Fibroblast of mammary gland (primary cell): ENCODE results near the gene PXDC1.

Experiments
- DNase-seq: peaks from one replicate; pipeline ENCODE4 v3.0.0-alpha.2; 2010; ENCODE audit warnings: low read depth
- H3K4me3 ChIP-seq: 2 replicates; pipeline ENCODE4 v1.5.1; 2011; ENCODE audit warnings: low read depth, mild to moderate bottlenecking, low read length, moderate library complexity; ENCODE audit not compliant: control insufficient read depth
- CTCF ChIP-seq: conservative IDR thresholded peaks from 2 replicates; pipeline ENCODE4 v1.5.1; 2011; ENCODE audit warnings: low read depth, low read length, inconsistent platforms; ENCODE audit not compliant: control insufficient read depth, insufficient read depth

PXDC1 gene

GRCh38 chr6:3696525-3697088 lies 54.9 kb downstream of the PXDC1 start:
- H3K4me3 ChIP-seq = no peak overlapping the region

GRCh38 chr6:3695065-3695817 lies 56.3 kb downstream of the PXDC1 start:
- no peak overlapping the region for H3K4me3 ChIP-seq
- no peak for DNase-seq
- TF ChIP-seq CTCF = no peak

More at GRCh38 chr6:3696525-3697088, 54.9 kb downstream of the PXDC1 start:
- DNase-seq = peak; percentile 44
- no peak for TF ChIP-seq CTCF

DNA sequence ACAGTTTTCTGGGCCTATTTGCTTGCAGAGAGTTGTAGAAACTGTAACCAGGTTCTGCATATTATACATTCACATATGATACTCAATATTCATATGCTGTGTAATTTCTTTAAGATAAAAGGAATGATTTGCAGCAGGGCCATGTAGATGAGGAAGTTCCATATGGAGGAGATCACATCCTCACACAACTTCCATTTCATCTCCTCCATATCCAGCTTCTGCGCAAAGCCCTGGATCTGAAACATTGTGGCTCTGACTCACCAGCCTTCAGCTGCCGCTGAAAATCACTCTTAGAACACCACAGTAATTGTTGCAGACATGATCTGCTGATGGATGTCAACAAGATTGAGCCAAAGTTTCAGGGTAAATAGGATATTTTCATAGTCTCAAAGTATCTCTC lies 57.7 kb downstream of the PXDC1 start:
- no peak for DNase-seq
- no peak for TF ChIP-seq CTCF
- H3K4me3 ChIP-seq = no peak overlapping the region

DNA sequence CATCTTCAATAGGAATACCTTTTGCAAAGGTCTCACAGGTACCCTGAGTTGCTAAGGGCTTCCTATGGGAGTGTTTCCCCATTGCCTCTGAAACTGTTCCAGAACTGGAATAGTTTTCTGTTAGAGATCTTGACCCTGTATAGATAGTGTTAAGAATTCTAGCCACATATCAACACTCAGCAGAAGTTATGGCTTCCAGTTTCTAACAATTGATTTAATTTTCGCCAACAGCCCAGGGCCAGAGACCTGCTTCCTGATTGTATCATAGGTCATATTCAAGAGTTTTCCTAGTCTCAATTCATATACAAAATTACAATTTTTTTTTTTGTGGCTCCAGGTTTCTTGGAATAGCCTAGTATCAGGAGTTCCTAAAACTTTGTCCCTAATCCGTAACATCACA lies 61.0 kb downstream of the PXDC1 start:
- H3K4me3 ChIP-seq = no peak overlapping the region
- no peak for DNase-seq
- no peak for TF ChIP-seq CTCF

GRCh38 chr6:3687847-3688246 lies 63.7 kb downstream of the PXDC1 start:
- no peak for TF ChIP-seq CTCF
- no peak for DNase-seq
- no peak overlapping the region for H3K4me3 ChIP-seq

- no peak for DNase-seq
- no peak for TF ChIP-seq CTCF
- no peak overlapping the region for H3K4me3 ChIP-seq
Measured at GRCh38 chr6:3683331-3683730, 68.2 kb downstream of the PXDC1 start.
